Suprapubic skin (tissue), 4 donors: Measurements from ENCODE around the gene PCDHA1. TPM values are rescaled to one million over a fixed set of nuclear protein-coding genes. Genes with fewer than 3 reads are reported as not detected.

ENCODE experiments used
- DNase-seq, 2 donors: peaks; one replicate each; pipeline ENCODE4 v3.0.0-alpha.2; 2019; ENCODE audit warnings: low spot score in 2 of 2
- H3K27ac ChIP-seq: fragments of 200-600 bp; sonication (generic); one replicate; pipeline ENCODE4 v1.5.1; 2019
- H3K27me3 ChIP-seq: fragments of 200-600 bp; sonication (generic); one replicate; pipeline ENCODE4 v1.5.1; 2019
- H3K36me3 ChIP-seq: fragments of 200-600 bp; sonication (generic); one replicate; pipeline ENCODE4 v1.5.1; 2019
- H3K4me1 ChIP-seq: fragments of 200-600 bp; sonication (generic); one replicate; pipeline ENCODE4 v1.5.1; 2019
- H3K4me3 ChIP-seq: fragments of 200-600 bp; sonication (generic); one replicate; pipeline ENCODE4 v1.5.1; 2019; ENCODE audit warnings: mild to moderate bottlenecking
- H3K9me3 ChIP-seq: fragments of 200-600 bp; sonication (generic); one replicate; pipeline ENCODE4 v1.5.1; 2019
- CTCF ChIP-seq, 2 donors: fragments of 200-600 bp in 1 of 2; fragments of 450-650 bp in 1 of 2; sonication (generic) in 1 of 2; IDR thresholded peaks; one replicate each; pipeline ENCODE4 v1.5.1; 2016 to 2019; ENCODE audit warnings: antibody characterized with exemption in 2 of 2, mild to moderate bottlenecking in 1 of 2, moderate library complexity in 1 of 2
- EP300 ChIP-seq: sonication (generic); formaldehyde crosslinking; IDR thresholded peaks from one replicate; pipeline ENCODE4 v1.6.1; 2017; ENCODE audit warnings: antibody characterized with exemption
- POLR2A ChIP-seq, 2 donors: fragments of 450-650 bp; IDR thresholded peaks; one replicate each; pipeline ENCODE4 v1.6.1; 2017; ENCODE audit warnings: antibody characterized with exemption in 2 of 2, mild to moderate bottlenecking in 2 of 2, moderate library complexity in 2 of 2
- POLR2AphosphoS5 ChIP-seq, 3 donors: sonication (generic); formaldehyde crosslinking; IDR thresholded peaks; one replicate each; pipeline ENCODE4 v1.6.1; 2017; ENCODE audit warnings: antibody characterized with exemption in 3 of 3
- WGBS: methylation state at CpG from one replicate; pipeline ENCODE4 v1.1.5; 2018; 5-methylcytosine and 5-hydroxymethylcytosine counted together
- total RNA-seq, 4 donors: library from RNA; depleted of rRNA; stranded (reverse); fragments of >200 nt; gene quantifications; one replicate each; pipeline ENCODE4 v1.1.0, GENCODE V29; 2016

Gene PCDHA1
- total RNA-seq = not detected

GRCh38 chr5:140785905-140786686 is at the start of gene PCDHA1:
Gene PCDHA1 (plus strand): TSS chr5:140786140.
- Histone ChIP-seq H3K9me3 (peaks cover 24% of the 10 kb centered on the region), H3K36me3 (no peaks in the 10 kb centered on the region), H3K4me3 (no peak within 1 kb of the TSS), H3K27me3 (peaks cover 22% of the 10 kb centered on the region), H3K27ac (no peak within 1 kb of the TSS), H3K4me1 (no peaks in the 10 kb centered on the region)
- 46% methylated on average over 29 of the region's 29 CpGs for WGBS
- DNase-seq = no peak
- TF ChIP-seq EP300 = no peak
- TF ChIP-seq CTCF (IDR thresholded peaks at IDR 0.05) = no peak
- no peak for TF ChIP-seq POLR2A (IDR thresholded peaks at IDR 0.05)
- TF ChIP-seq POLR2AphosphoS5 (IDR thresholded peaks at IDR 0.05) = no peak

DNA sequence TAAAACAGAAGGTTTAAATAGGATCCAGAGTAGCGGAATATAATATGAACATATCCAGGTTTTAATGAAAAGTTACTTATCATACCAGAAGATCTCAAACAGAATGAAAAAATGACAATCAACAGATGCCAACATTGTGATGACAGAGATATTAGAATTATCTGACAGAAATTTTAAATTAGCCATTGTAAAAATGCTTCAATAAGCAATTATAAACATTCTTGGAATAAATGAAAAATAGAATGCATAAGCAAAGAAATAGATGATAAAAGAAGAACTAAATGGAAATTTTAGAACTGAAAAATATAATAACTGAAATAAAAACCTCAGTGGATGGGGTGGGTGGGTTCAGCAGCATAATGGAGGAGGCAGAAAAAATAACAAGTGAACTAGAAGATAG is 48.5 kb upstream of the PCDHA1 start:
- TF ChIP-seq CTCF (IDR thresholded peaks at IDR 0.05) (no peak), POLR2AphosphoS5 (IDR thresholded peaks at IDR 0.05) (no peak), EP300 (no peak), POLR2A (IDR thresholded peaks at IDR 0.05) (no peak)
- Histone ChIP-seq H3K36me3 (no peaks in the 10 kb centered on the region), H3K9me3 (peaks cover 4% of the 10 kb centered on the region), H3K4me1 (no peaks in the 10 kb centered on the region), H3K27me3 (peaks cover 10% of the 10 kb centered on the region), H3K27ac (no peak overlapping the region), H3K4me3 (no peak overlapping the region)
- 85% methylated on average over 1 of the region's 1 CpG for WGBS
- no peak for DNase-seq

- 73% methylated on average over 1 of the region's 1 CpG for WGBS
- Histone ChIP-seq H3K36me3 (no peaks in the 10 kb centered on the region), H3K4me3 (no peak overlapping the region), H3K9me3 (peaks cover 4% of the 10 kb centered on the region), H3K27me3 (peaks cover 4% of the 10 kb centered on the region), H3K27ac (no peak overlapping the region), H3K4me1 (no peaks in the 10 kb centered on the region)
- DNase-seq = no peak
- no peak for TF ChIP-seq POLR2A (IDR thresholded peaks at IDR 0.05)
- TF ChIP-seq POLR2AphosphoS5 (IDR thresholded peaks at IDR 0.05) = no peak
- no peak for TF ChIP-seq EP300
- TF ChIP-seq CTCF (IDR thresholded peaks at IDR 0.05) = no peak
Observed at GRCh38 chr5:140741967-140742366, 44.0 kb upstream of the PCDHA1 start.

DNA sequence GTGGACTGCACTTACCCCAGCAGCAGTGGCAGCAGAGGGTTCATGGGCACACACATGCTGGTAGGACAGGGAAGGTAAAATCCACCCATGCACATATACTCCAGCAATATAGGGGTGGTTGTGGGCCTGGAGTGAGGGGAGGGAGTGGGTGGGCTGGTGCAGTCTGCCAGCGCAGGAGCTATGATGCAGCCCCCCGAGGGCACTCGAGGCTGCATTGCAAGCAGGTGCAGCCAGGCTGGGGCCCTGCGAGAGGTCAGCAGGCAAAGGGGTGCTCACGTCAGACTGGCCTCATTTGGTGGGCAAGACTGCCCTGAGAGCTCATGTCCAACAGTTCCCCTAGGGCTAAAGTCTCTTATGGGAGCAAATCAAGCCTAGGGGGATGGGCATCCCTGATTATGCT is 32.4 kb upstream of the PCDHA1 start:
- no peaks in the 10 kb centered on the region for H3K36me3 ChIP-seq
- peaks cover 33% of the 10 kb centered on the region for H3K9me3 ChIP-seq
- DNase-seq = no peak
- no peaks in the 10 kb centered on the region for H3K27me3 ChIP-seq
- 87% methylated on average over 5 of the region's 5 CpGs for WGBS
- TF ChIP-seq CTCF (IDR thresholded peaks at IDR 0.05) (no peak), EP300 (no peak), POLR2AphosphoS5 (IDR thresholded peaks at IDR 0.05) (no peak), POLR2A (IDR thresholded peaks at IDR 0.05) (no peak)
- H3K27ac ChIP-seq = no peak overlapping the region
- no peak overlapping the region for H3K4me3 ChIP-seq
- no peaks in the 10 kb centered on the region for H3K4me1 ChIP-seq

GRCh38 chr5:140764177-140764973 is 21.6 kb upstream of the PCDHA1 start:
- no peaks in the 10 kb centered on the region for H3K36me3 ChIP-seq
- H3K4me1 ChIP-seq = no peaks in the 10 kb centered on the region
- no peak overlapping the region for H3K4me3 ChIP-seq
- 93% methylated on average over 2 of the region's 2 CpGs for WGBS
- no peak for DNase-seq
- H3K9me3 ChIP-seq = peaks cover 61% of the 10 kb centered on the region
- TF ChIP-seq CTCF (IDR thresholded peaks at IDR 0.05) = no peak
- TF ChIP-seq POLR2AphosphoS5 (IDR thresholded peaks at IDR 0.05) = no peak
- no peak for TF ChIP-seq POLR2A (IDR thresholded peaks at IDR 0.05)
- no peak for TF ChIP-seq EP300
- no peak overlapping the region for H3K27ac ChIP-seq
- H3K27me3 ChIP-seq = no peaks in the 10 kb centered on the region
